Left lung (tissue), 10 donors: ENCODE data around the gene POT1. TPM values are rescaled to one million over a fixed set of nuclear protein-coding genes. Genes with fewer than 3 reads are reported as not detected.

Experiments used
- ATAC-seq: fragments of 200-7000 bp; cut with Tn5 transposase; one replicate; pipeline ENCODE4 v1.9.1; 2020; ENCODE audit warnings: moderate library complexity
- DNase-seq, 4 donors: peaks; one replicate each; pipeline ENCODE4 v3.0.0-alpha.2; 2013 to 2020
- H3K27ac ChIP-seq, 2 donors: fragments of 200-600 bp; sonication (generic) in 1 of 2; one replicate each; pipeline versions ENCODE4 v1.5.0 to v1.8.0; 2020 to 2021
- H3K27me3 ChIP-seq, 2 donors: fragments of 200-600 bp; sonication (generic) in 1 of 2; one replicate each; pipeline versions ENCODE4 v1.5.0 to v1.8.0; 2020 to 2021
- H3K36me3 ChIP-seq, 2 donors: fragments of 200-600 bp; sonication (generic) in 1 of 2; one replicate each; pipeline versions ENCODE4 v1.5.0 to v1.8.0; 2020 to 2021
- H3K4me1 ChIP-seq, 2 donors: fragments of 200-600 bp; one replicate each; pipeline ENCODE4 v1.8.0; 2021
- H3K4me3 ChIP-seq, 2 donors: fragments of 200-600 bp; sonication (generic) in 1 of 2; one replicate each; pipeline versions ENCODE4 v1.5.0 to v1.8.0; 2020 to 2021; ENCODE audit warnings: mild to moderate bottlenecking in 1 of 2
- H3K9me3 ChIP-seq, 2 donors: fragments of 200-600 bp; sonication (generic) in 1 of 2; one replicate each; pipeline versions ENCODE4 v1.5.0 to v1.8.0; 2020 to 2021
- intact Hi-C, 2 donors: fragments of 100-400 bp; cut with DNase I; formaldehyde crosslinking; loops; one replicate each; pipeline versions ENCODE4 v1.11.2 to v1.14.2; 2022
- polyA plus RNA-seq, 6 donors: library from polyadenylated mRNA; unstranded; fragments of 120-200 nt; gene quantifications; one replicate each; pipeline ENCODE4 v1.2.1, GENCODE V29; 2013; ENCODE audit not compliant: insufficient read length in 6 of 6
- total RNA-seq, 2 donors: library from RNA; stranded (reverse); fragmentation: NEBNext Ultra II Directional; extraction: Animal tissue kit (Norgen Biotek cat#: 25700); gene quantifications; one replicate each; pipeline ENCODE4 v1.2.1, GENCODE V29; 2021
- TF ChIP-seq, protein P1 (sequence below), 2 donors: fragments of 200-600 bp; sonication (generic) in 1 of 2; IDR thresholded peaks; one replicate each; pipeline versions ENCODE4 v1.5.0 to v1.8.0; 2021; ENCODE audit warnings: antibody characterized with exemption in 2 of 2
- donor health status: DM: no; HTN: yes; CAD: no.
- donor health status: DM: no; HTN: no; CAD: no.

POT1 gene
- total and polyA plus RNA-seq, 8 donors = 16.2 to 55.4 (median 39.6) TPM

DNA sequence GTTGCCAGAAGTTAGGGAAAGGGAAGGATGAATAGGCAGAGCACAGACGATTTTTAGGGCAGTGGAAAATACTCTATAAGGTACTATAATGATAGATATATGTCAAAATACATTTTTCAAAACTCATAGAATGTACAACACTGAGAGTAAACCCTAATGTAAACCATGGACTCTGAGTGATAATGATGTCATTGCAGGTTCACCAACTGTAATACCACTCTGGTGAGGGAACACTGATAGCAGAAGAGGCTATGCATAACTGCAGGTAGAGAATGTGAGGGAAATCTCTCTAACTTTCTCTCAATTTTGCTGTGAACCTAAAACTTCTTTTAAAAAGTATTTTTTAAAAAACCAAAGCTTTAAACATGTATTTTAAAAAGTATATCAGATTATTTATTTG lies 22.1 kb downstream of the POT1 start:
- Histone ChIP-seq H3K27me3 (no peaks in the 10 kb centered on the region), H3K27ac (no peak overlapping the region), H3K4me1 (no peaks in the 10 kb centered on the region), H3K9me3 (no peaks in the 10 kb centered on the region), H3K4me3 (no peak overlapping the region), H3K36me3 (no peaks in the 10 kb centered on the region)
- DNase-seq = no peak
- intact Hi-C loops = no loop called here
- no peak for ATAC-seq
- TF ChIP-seq, protein P1, sequence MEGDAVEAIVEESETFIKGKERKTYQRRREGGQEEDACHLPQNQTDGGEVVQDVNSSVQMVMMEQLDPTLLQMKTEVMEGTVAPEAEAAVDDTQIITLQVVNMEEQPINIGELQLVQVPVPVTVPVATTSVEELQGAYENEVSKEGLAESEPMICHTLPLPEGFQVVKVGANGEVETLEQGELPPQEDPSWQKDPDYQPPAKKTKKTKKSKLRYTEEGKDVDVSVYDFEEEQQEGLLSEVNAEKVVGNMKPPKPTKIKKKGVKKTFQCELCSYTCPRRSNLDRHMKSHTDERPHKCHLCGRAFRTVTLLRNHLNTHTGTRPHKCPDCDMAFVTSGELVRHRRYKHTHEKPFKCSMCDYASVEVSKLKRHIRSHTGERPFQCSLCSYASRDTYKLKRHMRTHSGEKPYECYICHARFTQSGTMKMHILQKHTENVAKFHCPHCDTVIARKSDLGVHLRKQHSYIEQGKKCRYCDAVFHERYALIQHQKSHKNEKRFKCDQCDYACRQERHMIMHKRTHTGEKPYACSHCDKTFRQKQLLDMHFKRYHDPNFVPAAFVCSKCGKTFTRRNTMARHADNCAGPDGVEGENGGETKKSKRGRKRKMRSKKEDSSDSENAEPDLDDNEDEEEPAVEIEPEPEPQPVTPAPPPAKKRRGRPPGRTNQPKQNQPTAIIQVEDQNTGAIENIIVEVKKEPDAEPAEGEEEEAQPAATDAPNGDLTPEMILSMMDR (IDR thresholded peaks at IDR 0.05) = no peak

DNA sequence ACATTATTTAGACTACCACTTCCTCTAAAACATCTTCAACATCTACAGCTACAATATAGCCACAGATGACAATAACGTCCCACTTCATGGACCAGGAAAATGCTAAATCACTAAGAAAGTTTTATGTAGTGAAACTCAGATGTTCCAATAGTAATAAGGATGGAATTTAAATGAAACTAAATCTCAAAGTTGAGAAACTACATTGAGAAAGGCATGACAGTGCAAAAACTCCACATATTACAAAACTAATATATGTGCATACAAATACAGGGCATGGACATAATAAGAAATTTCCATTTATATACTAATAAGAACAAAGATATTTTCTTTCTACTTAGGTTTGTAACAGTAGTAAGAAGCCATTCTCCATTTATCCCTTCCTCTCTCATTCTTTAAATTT lies 31.1 kb downstream of the POT1 start:
- Histone ChIP-seq H3K27ac (no peak overlapping the region), H3K27me3 (no peaks in the 10 kb centered on the region), H3K9me3 (peaks cover 0 to 6% of the 10 kb centered on the region in 2 donors), H3K4me3 (no peak overlapping the region), H3K4me1 (no peaks in the 10 kb centered on the region), H3K36me3 (peaks cover 0 to 11% of the 10 kb centered on the region in 2 donors)
- TF ChIP-seq, protein P1 (IDR thresholded peaks at IDR 0.05) = no peak
- no peak for DNase-seq
- intact Hi-C loops = no loop called here
- no peak for ATAC-seq

DNA sequence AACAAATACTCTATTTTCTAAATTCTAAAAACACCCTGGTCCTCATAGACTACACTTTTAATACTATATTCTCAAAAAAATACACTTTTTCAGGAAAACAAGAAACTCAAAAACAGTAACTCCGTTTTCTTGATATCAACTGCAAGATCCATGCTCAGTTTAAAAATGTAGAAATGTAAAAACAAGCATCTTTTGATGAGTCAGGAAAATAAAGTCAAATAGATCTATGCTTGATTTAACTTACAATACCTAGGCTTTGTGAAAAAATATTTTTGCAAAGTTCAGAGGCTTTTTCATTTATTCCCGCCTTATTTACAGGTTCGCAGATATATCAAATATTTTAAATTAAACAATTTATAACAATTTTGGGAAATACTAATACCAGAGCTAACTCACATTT lies 33.6 kb downstream of the POT1 start:
- intact Hi-C loops = no loop called here
- ATAC-seq = no peak
- no peak overlapping the region for H3K4me3 ChIP-seq

DNA sequence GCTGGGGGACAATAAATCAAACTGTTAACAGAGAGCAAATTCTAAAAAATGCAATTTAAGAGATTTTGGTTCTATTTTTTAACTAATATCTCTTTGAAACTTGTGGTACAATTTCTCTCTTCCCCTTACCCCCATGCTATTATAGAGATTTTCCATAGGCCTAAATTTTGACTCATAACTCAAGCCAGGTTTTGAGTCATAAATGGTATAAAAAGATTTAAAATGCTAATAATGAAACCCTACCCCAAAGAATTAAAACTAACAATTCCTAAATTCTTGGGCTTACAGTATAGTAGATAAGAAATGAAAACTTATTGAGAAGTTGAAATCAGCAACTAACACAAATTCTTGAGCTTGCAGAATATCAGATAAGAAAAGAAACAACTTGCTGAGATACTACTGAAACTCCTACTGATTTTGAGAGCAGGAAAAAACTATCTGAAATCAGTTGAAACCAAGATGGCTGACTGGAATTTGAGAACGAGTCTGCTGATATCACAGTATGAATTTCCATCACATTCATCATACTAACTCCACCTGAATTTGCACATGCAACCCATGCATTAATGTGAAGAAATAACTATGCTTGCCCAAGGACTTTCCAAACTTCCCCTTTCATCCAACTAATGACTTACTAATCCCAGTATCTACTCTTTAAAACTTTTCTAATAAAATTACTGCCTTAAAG lies 36.3 kb downstream of the POT1 start:
- intact Hi-C loops = no loop called here
- no peak for ATAC-seq

More for the DNA sequence above, 33.6 kb downstream of the POT1 start:
- no peaks in the 10 kb centered on the region for H3K4me1 ChIP-seq
- no peak for DNase-seq
- peaks cover 0 to 2% of the 10 kb centered on the region in 2 donors for H3K9me3 ChIP-seq
- no peak overlapping the region for H3K27ac ChIP-seq
- peaks cover 0 to 20% of the 10 kb centered on the region in 2 donors for H3K36me3 ChIP-seq
- no peaks in the 10 kb centered on the region for H3K27me3 ChIP-seq
- TF ChIP-seq, protein P1 (IDR thresholded peaks at IDR 0.05) = no peak

DNA sequence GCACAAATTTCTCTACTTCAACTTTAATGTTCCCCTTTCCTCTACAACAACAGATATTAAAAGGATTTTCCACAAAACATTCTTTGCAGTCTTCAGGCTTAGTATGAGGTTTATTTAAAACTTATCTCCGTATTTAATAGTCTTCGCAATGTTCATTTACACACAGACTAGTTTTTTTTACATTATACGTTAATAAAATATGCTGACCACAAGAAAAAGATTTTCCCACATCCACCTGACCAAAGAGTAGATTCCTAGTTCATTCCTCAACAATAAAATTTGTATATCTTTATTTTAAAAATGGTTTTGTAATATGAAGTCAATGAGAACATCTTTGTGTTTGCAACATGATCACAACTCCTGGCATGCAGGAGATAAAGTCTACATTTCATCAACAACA lies 42.4 kb downstream of the POT1 start:
- H3K4me1 ChIP-seq = no peaks in the 10 kb centered on the region
- no peaks in the 10 kb centered on the region for H3K27me3 ChIP-seq
- TF ChIP-seq, protein P1 (IDR thresholded peaks at IDR 0.05) = no peak
- no peak overlapping the region for H3K4me3 ChIP-seq
- H3K36me3 ChIP-seq = peaks cover 0 to 23% of the 10 kb centered on the region in 2 donors
- intact Hi-C loops = no loop called here
- DNase-seq (no peak), ATAC-seq (no peak)
- H3K9me3 ChIP-seq = no peaks in the 10 kb centered on the region
- no peak overlapping the region for H3K27ac ChIP-seq

More for the DNA sequence above, 36.3 kb downstream of the POT1 start:
- Histone ChIP-seq H3K27ac (no peak overlapping the region), H3K27me3 (no peaks in the 10 kb centered on the region), H3K9me3 (no peaks in the 10 kb centered on the region), H3K36me3 (peaks cover 0 to 27% of the 10 kb centered on the region in 2 donors), H3K4me1 (no peaks in the 10 kb centered on the region), H3K4me3 (no peak overlapping the region)
- DNase-seq = no peak
- TF ChIP-seq, protein P1 (IDR thresholded peaks at IDR 0.05) = no peak
